MM.1S (cell line): ENCODE data around the gene RUVBL2.

Source experiments
- DNase-seq: peaks from one replicate; pipeline ENCODE4 v3.0.0-alpha.2; 2015
- H2AFZ ChIP-seq: fragments of 300-600 bp; sonication (generic); 2 replicates; pipeline ENCODE4 v1.6.0; 2016; ENCODE audit warnings: antibody characterized with exemption, low read length
- H3F3A ChIP-seq: fragments of 300-600 bp; sonication (generic); 2 replicates; pipeline ENCODE4 v1.6.1; 2016; ENCODE audit warnings: mild to moderate bottlenecking, antibody characterized with exemption, low read length, moderate library complexity, mixed read lengths; ENCODE audit not compliant: insufficient read depth
- H3K27ac ChIP-seq: fragments of 300-600 bp; sonication (generic); 2 replicates; pipeline ENCODE4 v1.5.1; 2016; ENCODE audit warnings: mild to moderate bottlenecking, low read length
- H3K27me3 ChIP-seq: fragments of 300-600 bp; sonication (generic); replicated peaks from 2 replicates; pipeline ENCODE4 v1.6.0; 2016; ENCODE audit warnings: low read length; ENCODE audit not compliant: insufficient read depth
- H3K36me3 ChIP-seq: fragments of 300-600 bp; sonication (generic); replicated peaks from 2 replicates; pipeline ENCODE4 v1.6.1; 2016; ENCODE audit warnings: mild to moderate bottlenecking, low read length, mixed read lengths; ENCODE audit not compliant: insufficient read depth
- H3K4me1 ChIP-seq: fragments of 300-600 bp; sonication (generic); 2 replicates; pipeline ENCODE4 v1.6.1; 2016; ENCODE audit warnings: low read length, mixed read lengths
- H3K4me2 ChIP-seq: fragments of 300-600 bp; sonication (generic); 2 replicates; pipeline ENCODE4 v1.6.0; 2016; ENCODE audit warnings: low read depth, low read length
- H3K4me3 ChIP-seq: fragments of 300-600 bp; sonication (generic); 2 replicates; pipeline ENCODE4 v1.5.1; 2016; ENCODE audit warnings: low read length, mixed read lengths
- H3K79me2 ChIP-seq: fragments of 300-600 bp; sonication (generic); 2 replicates; pipeline ENCODE4 v1.6.1; 2016; ENCODE audit warnings: mixed run types, low read length, mixed read lengths
- H3K9ac ChIP-seq: fragments of 300-600 bp; sonication (generic); 2 replicates; pipeline ENCODE4 v1.6.1; 2016; ENCODE audit warnings: low read length, mixed read lengths
- H3K9me2 ChIP-seq: fragments of 300-600 bp; sonication (generic); replicated peaks from 2 replicates; pipeline ENCODE4 v1.6.1; 2016; ENCODE audit warnings: mild to moderate bottlenecking, low read length, mixed read lengths; ENCODE audit not compliant: insufficient read depth
- H3K9me3 ChIP-seq: fragments of 300-600 bp; sonication (generic); replicated peaks from 2 replicates; pipeline ENCODE4 v1.6.1; 2016; ENCODE audit warnings: mild to moderate bottlenecking, low read length, mixed read lengths; ENCODE audit not compliant: insufficient read depth
- H4K20me1 ChIP-seq: fragments of 300-600 bp; sonication (generic); 2 replicates; pipeline ENCODE4 v1.6.1; 2016; ENCODE audit warnings: mild to moderate bottlenecking, low read length, moderate library complexity, mixed read lengths; ENCODE audit not compliant: insufficient read depth
- EZH2 ChIP-seq: fragments of 300-600 bp; sonication (generic); optimal IDR thresholded peaks from 2 replicates; pipeline ENCODE3; 2017; ENCODE audit warnings: low read depth, mild to moderate bottlenecking, antibody characterized with exemption, low read length, mixed read lengths
- EZH2phosphoT487 ChIP-seq: fragments of 300-600 bp; sonication (generic); IDR thresholded peaks from 2 replicates; pipeline ENCODE4 v1.6.1; 2018; ENCODE audit warnings: antibody characterized with exemption, low read length
- TF ChIP-seq, protein P1 (sequence below): fragments of 300-600 bp; sonication (generic); IDR thresholded peaks from 2 replicates; pipeline ENCODE4 v1.5.1; 2016; ENCODE audit warnings: antibody characterized with exemption, low read length, mixed read lengths

The RUVBL2 gene

DNA sequence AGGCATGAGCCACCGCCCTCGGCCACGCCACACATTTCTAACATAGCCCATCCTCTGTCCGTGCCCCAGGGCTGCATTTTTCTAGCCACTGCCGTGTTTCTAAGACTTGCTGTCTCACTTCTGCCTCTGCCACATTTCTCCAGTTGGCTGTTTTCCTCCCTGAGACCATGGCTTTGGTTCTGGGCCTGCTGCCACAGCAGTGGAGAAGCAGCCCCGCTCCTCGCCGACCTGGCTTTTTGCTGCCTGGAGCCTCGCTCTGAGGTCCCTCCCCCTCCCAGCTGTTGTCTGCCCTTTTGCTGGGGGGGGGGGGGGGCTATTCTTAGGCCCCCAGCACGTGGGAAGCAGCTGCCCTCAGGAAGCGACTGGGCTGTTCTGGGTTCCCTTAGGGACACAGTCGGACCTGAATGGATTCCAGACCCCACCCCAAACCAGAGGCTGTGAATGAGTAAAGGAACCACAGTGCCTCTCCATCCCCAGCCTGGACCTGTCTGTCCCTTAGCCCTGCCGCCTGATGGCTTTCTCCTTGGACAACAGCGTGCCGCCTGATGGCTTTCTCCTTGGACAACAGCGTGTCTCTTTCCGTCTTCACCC lies 3.9 kb upstream of the RUVBL2 start:
- DNase-seq: no peak
- Histone ChIP-seq H2AFZ (no peak overlapping the region), H4K20me1 (no peaks in the 10 kb centered on the region), H3K9ac (no peak overlapping the region), H3K27ac (no peak overlapping the region), H3F3A (no peaks in the 10 kb centered on the region), H3K4me1 (peaks cover 7% of the 10 kb centered on the region), H3K27me3 (no peaks in the 10 kb centered on the region), H3K79me2 (peaks cover 41% of the 10 kb centered on the region), H3K9me2 (no peaks in the 10 kb centered on the region), H3K36me3 (no peaks in the 10 kb centered on the region), H3K4me3 (no peak overlapping the region), H3K9me3 (no peaks in the 10 kb centered on the region), H3K4me2 (no peak overlapping the region)
- TF ChIP-seq, protein P1, sequence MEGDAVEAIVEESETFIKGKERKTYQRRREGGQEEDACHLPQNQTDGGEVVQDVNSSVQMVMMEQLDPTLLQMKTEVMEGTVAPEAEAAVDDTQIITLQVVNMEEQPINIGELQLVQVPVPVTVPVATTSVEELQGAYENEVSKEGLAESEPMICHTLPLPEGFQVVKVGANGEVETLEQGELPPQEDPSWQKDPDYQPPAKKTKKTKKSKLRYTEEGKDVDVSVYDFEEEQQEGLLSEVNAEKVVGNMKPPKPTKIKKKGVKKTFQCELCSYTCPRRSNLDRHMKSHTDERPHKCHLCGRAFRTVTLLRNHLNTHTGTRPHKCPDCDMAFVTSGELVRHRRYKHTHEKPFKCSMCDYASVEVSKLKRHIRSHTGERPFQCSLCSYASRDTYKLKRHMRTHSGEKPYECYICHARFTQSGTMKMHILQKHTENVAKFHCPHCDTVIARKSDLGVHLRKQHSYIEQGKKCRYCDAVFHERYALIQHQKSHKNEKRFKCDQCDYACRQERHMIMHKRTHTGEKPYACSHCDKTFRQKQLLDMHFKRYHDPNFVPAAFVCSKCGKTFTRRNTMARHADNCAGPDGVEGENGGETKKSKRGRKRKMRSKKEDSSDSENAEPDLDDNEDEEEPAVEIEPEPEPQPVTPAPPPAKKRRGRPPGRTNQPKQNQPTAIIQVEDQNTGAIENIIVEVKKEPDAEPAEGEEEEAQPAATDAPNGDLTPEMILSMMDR: no peak

DNA sequence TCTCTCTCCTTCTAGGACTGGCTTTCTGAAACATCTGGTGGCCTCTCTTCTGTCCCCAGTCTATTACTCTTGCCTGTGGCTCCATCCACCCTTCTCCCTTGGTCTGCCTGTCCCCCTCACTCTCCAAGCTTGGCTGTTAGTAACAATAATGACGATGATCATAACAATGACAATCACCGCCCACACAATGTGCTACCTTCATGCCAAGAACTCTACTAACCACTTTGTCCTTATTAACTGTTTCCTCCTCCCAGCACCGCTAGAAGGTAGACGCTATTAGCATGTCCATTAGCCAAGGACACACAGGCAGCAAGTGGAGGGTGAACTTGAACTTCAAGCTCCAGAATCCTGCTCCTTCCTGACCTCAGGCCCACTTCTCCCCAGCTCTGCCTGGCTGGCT lies 3.3 kb upstream of the RUVBL2 start:
- no peaks in the 10 kb centered on the region for H3K36me3 ChIP-seq
- H3K9me3 ChIP-seq: no peaks in the 10 kb centered on the region
- H3K27ac ChIP-seq: no peak overlapping the region
- DNase-seq: no peak
- no peaks in the 10 kb centered on the region for H3F3A ChIP-seq
- no peaks in the 10 kb centered on the region for H4K20me1 ChIP-seq
- H3K9ac ChIP-seq: no peak overlapping the region
- H3K4me3 ChIP-seq: no peak overlapping the region
- no peak overlapping the region for H2AFZ ChIP-seq
- TF ChIP-seq, protein P1: no peak
- TF ChIP-seq EZH2phosphoT487: no peak
- TF ChIP-seq EZH2: no peak
- peaks cover 10% of the 10 kb centered on the region for H3K4me1 ChIP-seq
- no peaks in the 10 kb centered on the region for H3K27me3 ChIP-seq
- no peaks in the 10 kb centered on the region for H3K9me2 ChIP-seq
- H3K79me2 ChIP-seq: peaks cover 47% of the 10 kb centered on the region
- no peak overlapping the region for H3K4me2 ChIP-seq

DNA sequence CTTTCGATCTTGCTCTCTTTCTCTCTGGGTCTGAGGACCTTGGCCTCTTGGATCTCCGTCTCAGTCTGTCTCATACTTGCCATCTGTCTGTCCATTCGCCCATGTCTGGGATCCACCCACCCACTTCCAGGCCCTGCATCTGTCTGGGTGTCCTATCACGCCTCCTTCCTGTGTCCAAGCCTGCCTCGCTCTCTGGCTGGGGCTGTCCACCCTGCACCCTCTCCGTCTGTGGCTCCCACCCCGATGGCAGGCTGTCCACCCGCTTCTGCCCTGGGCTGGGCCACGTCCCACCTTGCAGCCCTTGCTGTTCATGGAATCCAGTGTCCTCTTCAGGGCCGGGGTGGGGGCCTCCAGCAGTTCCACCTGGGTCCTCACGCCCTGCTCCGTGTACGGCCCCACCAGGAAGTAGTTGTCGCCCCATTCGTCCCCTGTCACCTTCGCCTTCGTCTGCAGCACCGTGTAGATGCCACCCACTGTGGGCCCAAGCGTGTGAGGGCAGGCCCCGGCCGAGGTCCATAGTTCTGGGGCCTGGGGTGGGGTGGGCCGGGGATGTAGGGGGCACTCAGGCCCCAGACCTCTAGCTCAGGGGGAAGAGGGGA lies 2.6 kb upstream of the RUVBL2 start:
- no peak for DNase-seq
- Histone ChIP-seq H3K4me3 (no peak overlapping the region), H3K4me1 (peaks cover 10% of the 10 kb centered on the region)

More for the DNA sequence above, 2.6 kb upstream of the RUVBL2 start:
- no peak overlapping the region; the same call in 1 of the 2 replicates for H3K4me2 ChIP-seq
- no peaks in the 10 kb centered on the region for H3K9me2 ChIP-seq
- no peaks in the 10 kb centered on the region for H3K27me3 ChIP-seq
- peaks cover 54% of the 10 kb centered on the region for H3K79me2 ChIP-seq
- no peaks in the 10 kb centered on the region for H3F3A ChIP-seq
- H3K27ac ChIP-seq: no peak overlapping the region
- H4K20me1 ChIP-seq: no peaks in the 10 kb centered on the region
- no peaks in the 10 kb centered on the region for H3K36me3 ChIP-seq
- H3K9ac ChIP-seq: no peak overlapping the region
- H2AFZ ChIP-seq: no peak overlapping the region
- no peaks in the 10 kb centered on the region for H3K9me3 ChIP-seq
- TF ChIP-seq EZH2 (no peak), EZH2phosphoT487 (no peak)
- TF ChIP-seq, protein P1: no peak
